ENCODE data around the gene ABCD3. TPM values are rescaled to one million over a fixed set of nuclear protein-coding genes. Genes with fewer than 3 reads are reported as not detected.

Gene ABCD3
- total RNA-seq, 2 experiments from 2014 or later: 29.2 to 30.8 TPM

- no peaks in the 10 kb centered on the region for H3K27me3 Mint-ChIP-seq (ENCODE audit: low read depth)
- no peak overlapping the region for H3K4me3 Mint-ChIP-seq
- intact Hi-C loops (cut with micrococcal nuclease): loop anchor here (2.0 kb wide), 1 partner anchor 563 kb away; no protein-coding TSS in a partner anchor
- DNase-seq: no peak
- H3K4me1 Mint-ChIP-seq (ENCODE audit: low read depth): no peaks in the 10 kb centered on the region
- no peak overlapping the region for H3K27ac Mint-ChIP-seq
- peaks cover 29% of the 10 kb centered on the region for H3K36me3 Mint-ChIP-seq (ENCODE audit: low read depth)
- CTCF ChIA-PET: interaction anchor here (0.9 to 4.7 kb wide), 2 partner anchors 8 to 326 kb away, joined by 3 to 56 read pairs; no protein-coding TSS in a partner anchor
- H3K9me3 Mint-ChIP-seq: no peaks in the 10 kb centered on the region
Measured at GRCh38 chr1:94479682-94480081, 61.5 kb downstream of the ABCD3 start.

DNA sequence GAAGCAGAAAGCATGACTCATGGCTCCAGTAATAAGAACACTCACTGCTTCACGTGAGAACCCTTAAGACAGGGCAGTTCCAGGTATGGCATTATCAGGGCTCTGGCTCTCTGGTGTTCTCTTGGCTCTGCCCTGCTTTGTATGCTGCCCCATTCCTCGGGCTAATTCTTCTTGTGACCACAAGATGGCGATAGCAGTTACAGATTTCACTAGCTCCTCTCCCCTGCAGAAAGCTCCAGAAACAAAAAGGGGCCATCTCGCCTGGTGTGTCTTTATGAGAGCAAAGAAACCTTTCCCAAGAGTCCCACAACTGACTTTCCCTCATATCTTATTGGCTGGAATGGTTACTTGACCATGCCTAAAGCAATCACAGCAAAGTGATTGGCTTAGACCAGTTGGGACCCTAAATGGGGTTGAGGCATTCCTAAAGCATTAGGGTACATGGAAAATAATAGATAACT is 63.3 kb downstream of the ABCD3 start:
- CTCF ChIA-PET: interaction anchor here (0.7 to 4.7 kb wide), 9 partner anchors 9 to 758 kb away, joined by 3 to 56 read pairs (median 4); no protein-coding TSS in a partner anchor
- Mint-ChIP-seq H3K4me1 (ENCODE audit: low read depth) (no peaks in the 10 kb centered on the region), H3K4me3 (no peak overlapping the region), H3K27ac (no peak overlapping the region), H3K36me3 (ENCODE audit: low read depth) (peaks cover 25% of the 10 kb centered on the region), H3K27me3 (ENCODE audit: low read depth) (no peaks in the 10 kb centered on the region), H3K9me3 (no peaks in the 10 kb centered on the region)
- intact Hi-C loops (cut with micrococcal nuclease): loop anchor here (1.0 to 2.0 kb wide), 2 partner anchors 324 to 561 kb away; no protein-coding TSS in a partner anchor
- peak; percentile 44 for DNase-seq

DNA sequence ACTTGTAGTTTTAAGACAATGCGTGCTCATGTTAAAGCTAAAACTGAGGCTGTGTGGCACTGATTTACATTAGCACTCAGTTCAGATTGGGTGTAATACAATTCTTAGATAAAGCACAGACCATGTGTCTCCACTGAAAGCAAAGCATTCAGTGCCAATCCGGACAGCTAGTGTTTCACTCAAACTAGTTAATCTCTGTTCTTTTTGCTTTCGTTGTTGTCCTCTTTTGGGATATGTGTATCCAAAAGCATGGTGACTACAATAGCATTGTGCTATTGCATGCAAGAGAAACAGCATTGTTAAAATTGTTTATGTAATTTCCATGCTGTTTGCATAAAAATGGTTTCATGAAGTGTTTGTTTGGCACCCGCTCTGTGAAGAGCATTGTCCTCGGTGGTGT is 68.8 kb downstream of the ABCD3 start:
- Mint-ChIP-seq H3K9me3 (no peaks in the 10 kb centered on the region), H3K27ac (no peak overlapping the region), H3K27me3 (ENCODE audit: low read depth) (no peaks in the 10 kb centered on the region), H3K4me1 (ENCODE audit: low read depth) (peaks cover 4% of the 10 kb centered on the region), H3K4me3 (no peak overlapping the region), H3K36me3 (ENCODE audit: low read depth) (peaks cover 38% of the 10 kb centered on the region)
- intact Hi-C loops (cut with micrococcal nuclease): no loop called here
- CTCF ChIA-PET: interaction anchor here (0.6 to 0.9 kb wide), 3 partner anchors 11 to 319 kb away, joined by 4 to 5 read pairs (median 4); no protein-coding TSS in a partner anchor
- DNase-seq: no peak

GRCh38 chr1:94490556-94490955 is 72.4 kb downstream of the ABCD3 start:
- intact Hi-C loops (cut with micrococcal nuclease): no loop called here
- Mint-ChIP-seq H3K9me3 (no peaks in the 10 kb centered on the region), H3K4me3 (no peak overlapping the region), H3K4me1 (ENCODE audit: low read depth) (peaks cover 4% of the 10 kb centered on the region), H3K36me3 (ENCODE audit: low read depth) (peaks cover 32% of the 10 kb centered on the region), H3K27me3 (ENCODE audit: low read depth) (no peaks in the 10 kb centered on the region), H3K27ac (no peak overlapping the region)
- no peak for DNase-seq
- CTCF ChIA-PET: interaction anchor here (0.7 to 1.7 kb wide), 2 partner anchors 8 to 10 kb away, joined by 3 to 6 read pairs; no protein-coding TSS in a partner anchor

DNA sequence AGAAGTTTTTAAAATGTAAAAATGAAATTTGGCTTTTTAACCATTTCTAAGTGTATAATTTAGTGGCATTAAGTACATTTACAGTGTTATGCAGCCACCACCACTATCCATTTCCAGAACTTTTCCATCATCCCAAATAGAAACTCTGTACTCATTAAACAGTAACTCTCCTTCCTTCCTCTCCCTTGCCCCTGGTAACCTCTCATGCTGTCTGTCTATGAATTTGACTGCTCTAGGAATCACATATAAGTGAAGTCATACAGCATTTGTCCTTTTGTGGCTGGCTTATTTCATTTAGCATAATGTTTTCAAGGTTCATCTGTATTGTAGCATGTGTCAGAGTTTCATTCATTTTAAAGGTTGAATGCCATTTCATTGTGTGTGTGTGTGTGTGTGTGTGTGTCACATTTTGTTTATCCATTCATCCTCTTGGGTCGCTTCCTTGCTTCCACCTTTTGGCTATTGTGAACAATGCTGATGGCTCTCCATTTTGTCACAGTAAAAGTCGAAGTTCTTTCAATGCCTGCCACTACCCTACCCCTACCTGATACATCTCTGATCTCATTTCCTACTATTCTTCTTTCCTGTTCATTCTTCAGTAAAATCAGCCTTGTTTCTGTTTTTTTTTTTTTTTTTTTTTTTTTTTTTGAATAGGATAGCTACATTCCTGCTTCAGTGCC is 78.0 kb downstream of the ABCD3 start:
- Mint-ChIP-seq H3K9me3 (no peaks in the 10 kb centered on the region), H3K36me3 (ENCODE audit: low read depth) (peaks cover 36% of the 10 kb centered on the region), H3K4me3 (no peak overlapping the region), H3K4me1 (ENCODE audit: low read depth) (no peaks in the 10 kb centered on the region), H3K27ac (no peak overlapping the region), H3K27me3 (ENCODE audit: low read depth) (no peaks in the 10 kb centered on the region)
- intact Hi-C loops (cut with micrococcal nuclease): no loop called here
- DNase-seq: no peak
- CTCF ChIA-PET: interaction anchor here (0.6 kb wide), 1 partner anchor 1441 kb away, joined by 3 read pairs; no protein-coding TSS in a partner anchor

GRCh38 chr1:94501426-94501825 is 83.2 kb downstream of the ABCD3 start:
- Mint-ChIP-seq H3K27ac (no peak overlapping the region), H3K27me3 (ENCODE audit: low read depth) (no peaks in the 10 kb centered on the region), H3K36me3 (ENCODE audit: low read depth) (peaks cover 54% of the 10 kb centered on the region), H3K9me3 (peaks cover 4% of the 10 kb centered on the region), H3K4me1 (ENCODE audit: low read depth) (no peaks in the 10 kb centered on the region), H3K4me3 (no peak overlapping the region)
- no peak for DNase-seq
- CTCF ChIA-PET: no interaction called here
- intact Hi-C loops (cut with micrococcal nuclease): no loop called here

DNA sequence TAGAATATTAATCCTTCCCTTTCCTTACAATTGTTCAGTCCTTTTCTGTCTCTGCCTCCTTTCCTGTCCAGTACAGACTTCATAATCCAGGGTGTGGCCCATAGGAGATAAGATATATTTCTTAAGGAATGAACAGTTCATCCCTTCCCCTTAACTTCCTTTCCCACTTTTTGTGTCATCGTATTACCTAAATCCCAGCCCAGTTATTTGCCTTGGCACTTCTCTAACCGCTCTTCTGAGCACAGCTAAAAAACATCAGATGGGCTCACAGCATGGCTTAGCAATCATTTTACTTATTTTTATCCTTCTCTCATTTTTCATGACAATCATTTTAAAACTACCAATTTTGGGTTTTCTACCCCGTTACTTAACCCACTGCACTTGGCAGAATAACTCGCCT is 83.7 kb downstream of the ABCD3 start:
- intact Hi-C loops (cut with micrococcal nuclease): no loop called here
- Mint-ChIP-seq H3K27ac (no peak overlapping the region), H3K4me1 (ENCODE audit: low read depth) (no peaks in the 10 kb centered on the region), H3K9me3 (peaks cover 4% of the 10 kb centered on the region), H3K27me3 (ENCODE audit: low read depth) (no peaks in the 10 kb centered on the region), H3K4me3 (no peak overlapping the region), H3K36me3 (ENCODE audit: low read depth) (peaks cover 55% of the 10 kb centered on the region)
- no peak for DNase-seq
- CTCF ChIA-PET: interaction anchor here (0.7 kb wide), 1 partner anchor 234 kb away, joined by 3 read pairs; no protein-coding TSS in a partner anchor

- H3K27ac Mint-ChIP-seq: peak overlapping the region; percentile 15
- CTCF ChIA-PET: interaction anchor here (1.2 kb wide), 2 partner anchors 10 to 22 kb away, joined by 4 to 5 read pairs; no protein-coding TSS in a partner anchor
- DNase-seq: no peak
- H3K9me3 Mint-ChIP-seq: peaks cover 4% of the 10 kb centered on the region
- no peaks in the 10 kb centered on the region for H3K27me3 Mint-ChIP-seq (ENCODE audit: low read depth)
- intact Hi-C loops (cut with micrococcal nuclease): no loop called here
- H3K36me3 Mint-ChIP-seq (ENCODE audit: low read depth): peaks cover 56% of the 10 kb centered on the region
- no peaks in the 10 kb centered on the region for H3K4me1 Mint-ChIP-seq (ENCODE audit: low read depth)
- H3K4me3 Mint-ChIP-seq: no peak overlapping the region
Measured at GRCh38 chr1:94503153-94503552, 85.0 kb downstream of the ABCD3 start.

DNA sequence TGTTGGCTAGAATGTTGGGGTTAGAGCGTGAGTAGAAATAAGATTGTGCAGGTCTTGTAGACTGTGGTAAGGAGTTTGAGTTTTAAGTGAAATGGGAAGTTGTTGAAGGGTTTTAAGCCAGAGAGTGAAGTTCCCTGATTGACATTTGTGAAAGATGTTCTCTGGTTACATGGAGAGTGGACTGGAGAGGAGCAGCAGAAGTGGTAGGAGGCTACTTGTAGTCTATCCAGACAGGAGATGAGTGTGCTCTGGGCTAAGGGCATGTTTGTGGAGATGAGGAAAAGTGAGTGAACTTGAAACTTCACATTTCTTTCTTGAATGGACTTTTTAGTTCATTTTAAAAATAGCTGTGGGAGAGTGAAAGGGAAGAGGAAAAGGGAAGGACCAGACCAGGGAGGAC is 86.4 kb downstream of the ABCD3 start:
- H3K4me1 Mint-ChIP-seq (ENCODE audit: low read depth): no peaks in the 10 kb centered on the region
- intact Hi-C loops (cut with micrococcal nuclease): no loop called here
- CTCF ChIA-PET: no interaction called here

GRCh38 chr1:94512816-94513215 is 94.6 kb downstream of the ABCD3 start:
- Mint-ChIP-seq H3K4me3 (no peak overlapping the region), H3K36me3 (ENCODE audit: low read depth) (peaks cover 25% of the 10 kb centered on the region), H3K4me1 (ENCODE audit: low read depth) (no peaks in the 10 kb centered on the region), H3K27ac (no peak overlapping the region), H3K9me3 (no peaks in the 10 kb centered on the region), H3K27me3 (ENCODE audit: low read depth) (no peaks in the 10 kb centered on the region)
- no peak for DNase-seq
- intact Hi-C loops (cut with micrococcal nuclease): no loop called here
- CTCF ChIA-PET: interaction anchor here (0.6 to 1.3 kb wide), 4 partner anchors 9 to 36 kb away, joined by 3 to 7 read pairs (median 4); partner anchors contain the start of gene F3

More for the DNA sequence above, 86.4 kb downstream of the ABCD3 start:
- Mint-ChIP-seq H3K9me3 (peaks cover 4% of the 10 kb centered on the region), H3K4me3 (no peak overlapping the region), H3K27me3 (ENCODE audit: low read depth) (no peaks in the 10 kb centered on the region), H3K27ac (no peak overlapping the region), H3K36me3 (ENCODE audit: low read depth) (peaks cover 60% of the 10 kb centered on the region)
- no peak for DNase-seq

- H3K4me1 Mint-ChIP-seq (ENCODE audit: low read depth): no peaks in the 10 kb centered on the region
- intact Hi-C loops (cut with micrococcal nuclease): loop anchor here (2.0 kb wide), 1 partner anchor 293 kb away; no protein-coding TSS in a partner anchor
- CTCF ChIA-PET: interaction anchor here (0.7 to 2.4 kb wide), 2 partner anchors 64 to 292 kb away, joined by 3 to 11 read pairs; no protein-coding TSS in a partner anchor
- no peaks in the 10 kb centered on the region for H3K9me3 Mint-ChIP-seq
- DNase-seq: peak; percentile 6
- H3K36me3 Mint-ChIP-seq (ENCODE audit: low read depth): peaks cover 17% of the 10 kb centered on the region
- H3K27me3 Mint-ChIP-seq (ENCODE audit: low read depth): no peaks in the 10 kb centered on the region
- no peak overlapping the region for H3K4me3 Mint-ChIP-seq
- no peak overlapping the region for H3K27ac Mint-ChIP-seq
Measured at GRCh38 chr1:94514095-94514727, 96.0 kb downstream of the ABCD3 start.

DNA sequence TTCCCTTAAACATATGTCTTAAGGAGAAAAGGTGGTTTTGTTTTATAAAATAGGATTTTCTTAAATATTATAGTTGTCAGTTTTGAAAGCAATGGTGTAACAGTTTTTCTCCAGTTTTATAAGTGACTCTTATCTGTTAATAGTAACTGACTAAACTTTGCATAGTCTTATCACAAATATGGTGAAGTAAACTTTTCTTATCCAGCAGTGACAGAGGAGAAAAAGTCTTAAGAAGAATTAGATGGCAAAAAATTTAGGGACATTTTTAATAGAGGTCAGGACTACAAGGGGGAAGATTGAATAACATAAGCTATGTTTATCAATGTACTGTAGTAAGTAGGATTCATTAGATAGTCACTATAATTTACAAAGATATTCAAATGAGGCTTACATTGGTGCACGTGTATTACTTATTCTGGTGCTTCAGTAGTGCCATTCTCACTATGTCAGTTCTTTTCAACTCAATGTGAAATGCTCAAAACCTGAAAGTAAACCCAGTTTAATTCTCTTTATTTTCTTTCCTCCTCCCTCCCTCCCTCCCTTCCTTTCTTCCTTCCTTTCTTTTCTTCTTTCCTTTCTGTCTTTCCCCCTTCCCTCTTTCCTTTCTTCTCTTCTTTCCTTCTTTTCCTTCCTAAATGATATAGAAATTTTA is 97.2 kb downstream of the ABCD3 start:
- CTCF ChIA-PET: interaction anchor here (1.9 to 2.4 kb wide), 2 partner anchors 290 to 291 kb away, joined by 7 to 11 read pairs; no protein-coding TSS in a partner anchor

More for the DNA sequence above, 97.2 kb downstream of the ABCD3 start:
- Mint-ChIP-seq H3K27ac (no peak overlapping the region), H3K4me3 (no peak overlapping the region), H3K36me3 (ENCODE audit: low read depth) (peaks cover 16% of the 10 kb centered on the region), H3K27me3 (ENCODE audit: low read depth) (no peaks in the 10 kb centered on the region), H3K4me1 (ENCODE audit: low read depth) (no peaks in the 10 kb centered on the region), H3K9me3 (no peaks in the 10 kb centered on the region)
- intact Hi-C loops (cut with micrococcal nuclease): loop anchor here (2.0 kb wide), 1 partner anchor 291 kb away; no protein-coding TSS in a partner anchor
- no peak for DNase-seq
